OCI-LY7 (cell line): ENCODE measurements around the gene B4GALT4.

Experiments used
- CTCF ChIP-seq: fragments of 200-600 bp; sonication (generic); conservative IDR thresholded peaks from 2 replicates; pipeline ENCODE4 v1.5.1; 2014; ENCODE audit warnings: mild to moderate bottlenecking, antibody characterized with exemption, low read length, moderate library complexity, mixed read lengths
- EZH2phosphoT487 ChIP-seq: fragments of 200-600 bp; sonication (generic); IDR thresholded peaks from 2 replicates; pipeline ENCODE4 v1.6.1; 2018; ENCODE audit warnings: low read depth, borderline replicate concordance, mild to moderate bottlenecking, mixed run types, antibody characterized with exemption, low read length, moderate library complexity, mixed read lengths

GRCh38 chr3:119255214-119255613 is 14.5 kb upstream of the B4GALT4 start:
- TF ChIP-seq CTCF, result no peak
- no peak for TF ChIP-seq EZH2phosphoT487
